HEK293 (cell line): ENCODE results near the gene IL15.
A peak's percentile ranks its signal among the peaks of the same experiment; 100 is the strongest.

Source experiments
- BCL6B ChIP-seq: fragments of 450-650 bp; formaldehyde crosslinking; IDR thresholded peaks from 2 replicates; pipeline ENCODE4 v1.5.1; 2017; ENCODE audit warnings: missing biosample characterization, missing genetic modification characterization
- HOXC10 ChIP-seq: sonication (generic); formaldehyde crosslinking; IDR thresholded peaks from 2 replicates; pipeline ENCODE4 v1.8.1; 2023; ENCODE audit warnings: mild to moderate bottlenecking, missing genetic modification reagents
- RBAK ChIP-seq: fragments of 450-650 bp; formaldehyde crosslinking; IDR thresholded peaks from 2 replicates; pipeline ENCODE4 v1.5.1; 2016; ENCODE audit warnings: missing biosample characterization, missing genetic modification characterization
- REPIN1 ChIP-seq: fragments of 450-650 bp; formaldehyde crosslinking; IDR thresholded peaks from 2 replicates; pipeline ENCODE4 v1.5.1; 2017; ENCODE audit warnings: missing biosample characterization, missing genetic modification characterization, low read depth
- REST ChIP-seq: fragments of 450-650 bp; formaldehyde crosslinking; IDR thresholded peaks from 2 replicates; pipeline ENCODE4 v1.5.1; 2016; ENCODE audit warnings: missing biosample characterization, missing genetic modification characterization
- SP2 ChIP-seq: fragments of 450-650 bp; formaldehyde crosslinking; IDR thresholded peaks from 2 replicates; pipeline ENCODE4 v1.5.1; 2016; ENCODE audit warnings: missing biosample characterization, missing genetic modification characterization
- ZBTB17 ChIP-seq: fragments of 450-650 bp; formaldehyde crosslinking; IDR thresholded peaks from 2 replicates; pipeline ENCODE4 v1.5.1; 2016; ENCODE audit warnings: missing biosample characterization, missing genetic modification characterization
- ZIC2 ChIP-seq: fragments of 450-650 bp; formaldehyde crosslinking; IDR thresholded peaks from 2 replicates; pipeline ENCODE4 v1.5.1; 2016; ENCODE audit warnings: missing biosample characterization, missing genetic modification characterization
- ZNF114 ChIP-seq: fragments of 450-650 bp; formaldehyde crosslinking; IDR thresholded peaks from 2 replicates; pipeline ENCODE4 v1.5.0; 2017; ENCODE audit warnings: missing biosample characterization, missing genetic modification characterization
- ZNF239 ChIP-seq: fragments of 450-650 bp; formaldehyde crosslinking; IDR thresholded peaks from 2 replicates; pipeline ENCODE4 v1.5.1; 2016; ENCODE audit warnings: missing biosample characterization, missing genetic modification characterization
- ZNF311 ChIP-seq: fragments of 450-650 bp; formaldehyde crosslinking; IDR thresholded peaks from 2 replicates; pipeline ENCODE4 v1.5.1; 2017; ENCODE audit warnings: missing biosample characterization, missing genetic modification characterization, borderline replicate concordance
- ZNF350 ChIP-seq: fragments of 450-650 bp; formaldehyde crosslinking; IDR thresholded peaks from 2 replicates; pipeline ENCODE4 v1.5.0; 2017; ENCODE audit warnings: missing biosample characterization, mild to moderate bottlenecking, missing genetic modification characterization
- ZNF513 ChIP-seq: fragments of 450-650 bp; IDR thresholded peaks from 2 replicates; pipeline ENCODE4 v1.5.1; 2018; ENCODE audit warnings: missing biosample characterization, missing genetic modification characterization
- ZNF530 ChIP-seq: fragments of 450-650 bp; formaldehyde crosslinking; IDR thresholded peaks from 2 replicates; pipeline ENCODE4 v1.5.1; 2016; ENCODE audit warnings: low read depth, missing biosample characterization, missing genetic modification characterization
- ZNF560 ChIP-seq: fragments of 450-650 bp; formaldehyde crosslinking; IDR thresholded peaks from 2 replicates; pipeline ENCODE4 v1.5.1; 2017; ENCODE audit warnings: missing biosample characterization, missing genetic modification characterization, borderline replicate concordance
- ZNF580 ChIP-seq: fragments of 450-650 bp; formaldehyde crosslinking; IDR thresholded peaks from 2 replicates; pipeline ENCODE4 v1.5.1; 2016; ENCODE audit warnings: missing biosample characterization, missing genetic modification characterization
- ZNF624 ChIP-seq: fragments of 450-650 bp; formaldehyde crosslinking; IDR thresholded peaks from 2 replicates; pipeline ENCODE4 v1.5.1; 2017; ENCODE audit warnings: missing biosample characterization, missing genetic modification characterization
- ZNF626 ChIP-seq: fragments of 450-650 bp; sonication (Bioruptor Pico); formaldehyde crosslinking; IDR thresholded peaks from 2 replicates; pipeline ENCODE4 v1.5.1; 2018; ENCODE audit warnings: missing biosample characterization, missing genetic modification characterization, inconsistent platforms
- ZNF670 ChIP-seq: fragments of 450-650 bp; formaldehyde crosslinking; IDR thresholded peaks from 2 replicates; pipeline ENCODE4 v1.5.1; 2016; ENCODE audit warnings: missing biosample characterization, missing genetic modification characterization, low read depth
- ZNF776 ChIP-seq: fragments of 450-650 bp; formaldehyde crosslinking; IDR thresholded peaks from 2 replicates; pipeline ENCODE4 v1.5.0; 2017; ENCODE audit warnings: missing biosample characterization, missing genetic modification characterization, borderline replicate concordance
- ZSCAN18 ChIP-seq: fragments of 450-650 bp; formaldehyde crosslinking; IDR thresholded peaks from 2 replicates; pipeline ENCODE4 v1.5.1; 2016; ENCODE audit warnings: missing biosample characterization, missing genetic modification characterization
- ZSCAN4 ChIP-seq: fragments of 450-650 bp; formaldehyde crosslinking; IDR thresholded peaks from 2 replicates; pipeline ENCODE4 v1.5.1; 2017; ENCODE audit warnings: missing biosample characterization, missing genetic modification characterization
- TF ChIP-seq, protein P1 (sequence below): fragments of 450-650 bp; formaldehyde crosslinking; IDR thresholded peaks from 2 replicates; pipeline ENCODE4 v1.5.1; 2017; ENCODE audit warnings: missing biosample characterization, missing genetic modification characterization
- TF ChIP-seq, protein P2 (sequence below): fragments of 450-650 bp; formaldehyde crosslinking; IDR thresholded peaks from 2 replicates; pipeline ENCODE4 v1.5.1; 2016; ENCODE audit warnings: missing biosample characterization, missing genetic modification characterization, low read depth
- TF ChIP-seq, protein P3 (sequence below): fragments of 450-650 bp; formaldehyde crosslinking; IDR thresholded peaks from 2 replicates; pipeline ENCODE4; 2016; ENCODE audit warnings: missing biosample characterization, missing genetic modification characterization

IL15 gene

DNA sequence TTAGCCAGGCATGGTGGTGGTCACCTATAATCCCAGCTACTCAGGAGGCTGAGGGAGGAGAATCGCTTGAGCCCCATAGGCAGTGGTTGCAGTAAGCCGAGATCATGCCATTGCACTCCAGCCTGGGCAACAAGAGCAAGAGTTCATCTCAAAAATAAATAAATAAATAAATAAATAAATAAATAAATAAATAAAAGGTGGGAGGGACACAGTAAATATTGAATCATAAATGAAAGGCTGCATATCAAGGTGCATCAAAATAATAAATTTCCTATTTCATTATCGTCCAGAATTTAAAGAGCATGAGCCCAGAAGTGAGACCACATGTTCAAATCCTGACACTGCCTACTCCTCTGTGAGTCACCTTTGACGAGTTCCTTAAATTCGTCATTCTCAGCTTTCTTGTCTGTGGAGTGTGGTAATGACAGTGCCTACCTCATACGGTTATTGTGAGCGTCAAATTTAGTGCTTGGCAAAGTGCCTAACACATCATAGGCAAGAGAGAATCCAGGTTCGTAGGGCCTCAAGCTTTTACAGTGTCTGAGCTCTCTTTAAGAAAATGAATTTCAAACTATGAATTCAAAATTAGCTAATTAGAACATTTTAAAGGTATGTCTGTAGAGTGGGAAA lies 49.9 kb downstream of the IL15 start (continued):
- TF ChIP-seq, protein P1, sequence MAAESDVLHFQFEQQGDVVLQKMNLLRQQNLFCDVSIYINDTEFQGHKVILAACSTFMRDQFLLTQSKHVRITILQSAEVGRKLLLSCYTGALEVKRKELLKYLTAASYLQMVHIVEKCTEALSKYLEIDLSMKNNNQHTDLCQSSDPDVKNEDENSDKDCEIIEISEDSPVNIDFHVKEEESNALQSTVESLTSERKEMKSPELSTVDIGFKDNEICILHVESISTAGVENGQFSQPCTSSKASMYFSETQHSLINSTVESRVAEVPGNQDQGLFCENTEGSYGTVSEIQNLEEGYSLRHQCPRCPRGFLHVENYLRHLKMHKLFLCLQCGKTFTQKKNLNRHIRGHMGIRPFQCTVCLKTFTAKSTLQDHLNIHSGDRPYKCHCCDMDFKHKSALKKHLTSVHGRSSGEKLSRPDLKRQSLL (tag by site-specific recombination) = no peak
- no peak for TF ChIP-seq BCL6B
- no peak for TF ChIP-seq ZSCAN4
- peak; percentile 83 for TF ChIP-seq RBAK (tag by site-specific recombination)
- TF ChIP-seq ZNF626 = no peak
- TF ChIP-seq ZNF670 (tag by site-specific recombination) = 0 out of 2 replicates have a peak, but pooled peaks have one; percentile 57
- TF ChIP-seq REST = peak; percentile 87
- no peak for TF ChIP-seq ZIC2 (tag by site-specific recombination)
- TF ChIP-seq, protein P2, sequence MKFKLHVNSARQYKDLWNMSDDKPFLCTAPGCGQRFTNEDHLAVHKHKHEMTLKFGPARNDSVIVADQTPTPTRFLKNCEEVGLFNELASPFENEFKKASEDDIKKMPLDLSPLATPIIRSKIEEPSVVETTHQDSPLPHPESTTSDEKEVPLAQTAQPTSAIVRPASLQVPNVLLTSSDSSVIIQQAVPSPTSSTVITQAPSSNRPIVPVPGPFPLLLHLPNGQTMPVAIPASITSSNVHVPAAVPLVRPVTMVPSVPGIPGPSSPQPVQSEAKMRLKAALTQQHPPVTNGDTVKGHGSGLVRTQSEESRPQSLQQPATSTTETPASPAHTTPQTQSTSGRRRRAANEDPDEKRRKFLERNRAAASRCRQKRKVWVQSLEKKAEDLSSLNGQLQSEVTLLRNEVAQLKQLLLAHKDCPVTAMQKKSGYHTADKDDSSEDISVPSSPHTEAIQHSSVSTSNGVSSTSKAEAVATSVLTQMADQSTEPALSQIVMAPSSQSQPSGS = no peak
- TF ChIP-seq ZNF513 = no peak
- TF ChIP-seq, protein P3, sequence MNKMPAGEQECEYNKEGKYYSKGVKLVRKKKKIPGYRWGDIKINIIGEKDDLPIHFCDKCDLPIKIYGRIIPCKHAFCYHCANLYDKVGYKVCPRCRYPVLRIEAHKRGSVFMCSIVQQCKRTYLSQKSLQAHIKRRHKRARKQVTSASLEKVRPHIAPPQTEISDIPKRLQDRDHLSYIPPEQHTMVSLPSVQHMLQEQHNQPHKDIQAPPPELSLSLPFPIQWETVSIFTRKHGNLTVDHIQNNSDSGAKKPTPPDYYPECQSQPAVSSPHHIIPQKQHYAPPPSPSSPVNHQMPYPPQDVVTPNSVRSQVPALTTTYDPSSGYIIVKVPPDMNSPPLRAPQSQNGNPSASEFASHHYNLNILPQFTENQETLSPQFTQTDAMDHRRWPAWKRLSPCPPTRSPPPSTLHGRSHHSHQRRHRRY (tag by site-specific recombination) = no peak
- TF ChIP-seq ZBTB17 (tag by site-specific recombination) = no peak
- TF ChIP-seq ZNF776 (tag by site-specific recombination) = no peak
- TF ChIP-seq REPIN1 (tag by site-specific recombination) = no peak
- no peak for TF ChIP-seq ZNF239 (tag by site-specific recombination)
- no peak for TF ChIP-seq ZSCAN18 (tag by site-specific recombination)
- peak; percentile 96 for TF ChIP-seq ZNF560 (tag by site-specific recombination)
- peak; percentile 87; the same call in 1 of the 2 replicates for TF ChIP-seq ZNF530 (tag by site-specific recombination)
- no peak for TF ChIP-seq ZNF350 (tag by site-specific recombination)
- no peak for TF ChIP-seq ZNF114 (tag by site-specific recombination)
- no peak for TF ChIP-seq HOXC10 (CRISPR knock-in tag)
- peak; percentile 88 for TF ChIP-seq ZNF580 (tag by site-specific recombination)
- no peak for TF ChIP-seq ZNF624 (tag by site-specific recombination)
- TF ChIP-seq SP2 = no peak
- TF ChIP-seq ZNF311 (tag by site-specific recombination) = no peak
